GM12873 (cell line): ENCODE data around the gene SLC19A1.

Experiments
- CTCF ChIP-seq: IDR thresholded peaks from 2 replicates; pipeline ENCODE4 v1.5.1; 2012; ENCODE audit warnings: low read depth, mild to moderate bottlenecking, moderate library complexity, low read length, control low read depth; ENCODE audit not compliant: insufficient read depth; ENCODE audit errors: missing control alignments

SLC19A1 gene

GRCh38 chr21:45513003-45513717, 29.1 kb downstream of the SLC19A1 start:
- TF ChIP-seq CTCF = no peak

DNA sequence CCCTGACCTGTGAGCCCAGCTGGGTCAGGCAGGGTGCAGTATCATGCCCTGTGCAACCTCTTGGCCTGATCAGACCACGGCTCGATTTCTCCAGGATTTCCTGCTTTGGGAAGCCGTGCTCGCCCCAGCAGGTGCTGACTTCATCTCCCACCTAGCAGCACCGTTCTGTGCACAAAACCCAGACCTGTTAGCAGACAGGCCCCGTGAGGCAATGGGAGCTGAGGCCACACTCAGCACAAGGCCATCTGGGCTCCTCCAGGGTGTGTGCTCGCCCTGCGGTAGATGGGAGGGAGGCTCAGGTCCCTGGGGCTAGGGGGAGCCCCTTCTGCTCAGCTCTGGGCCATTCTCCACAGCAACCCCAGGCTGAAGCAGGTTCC, 29.6 kb downstream of the SLC19A1 start:
- TF ChIP-seq CTCF = no peak

- no peak for TF ChIP-seq CTCF
These were observed 30.4 kb downstream of the SLC19A1 start for GRCh38 chr21:45511661-45512431.

- no peak for TF ChIP-seq CTCF
These were observed 31.2 kb downstream of the SLC19A1 start for GRCh38 chr21:45511007-45511406.

GRCh38 chr21:45510466-45510955, 31.7 kb downstream of the SLC19A1 start:
- no peak for TF ChIP-seq CTCF

DNA sequence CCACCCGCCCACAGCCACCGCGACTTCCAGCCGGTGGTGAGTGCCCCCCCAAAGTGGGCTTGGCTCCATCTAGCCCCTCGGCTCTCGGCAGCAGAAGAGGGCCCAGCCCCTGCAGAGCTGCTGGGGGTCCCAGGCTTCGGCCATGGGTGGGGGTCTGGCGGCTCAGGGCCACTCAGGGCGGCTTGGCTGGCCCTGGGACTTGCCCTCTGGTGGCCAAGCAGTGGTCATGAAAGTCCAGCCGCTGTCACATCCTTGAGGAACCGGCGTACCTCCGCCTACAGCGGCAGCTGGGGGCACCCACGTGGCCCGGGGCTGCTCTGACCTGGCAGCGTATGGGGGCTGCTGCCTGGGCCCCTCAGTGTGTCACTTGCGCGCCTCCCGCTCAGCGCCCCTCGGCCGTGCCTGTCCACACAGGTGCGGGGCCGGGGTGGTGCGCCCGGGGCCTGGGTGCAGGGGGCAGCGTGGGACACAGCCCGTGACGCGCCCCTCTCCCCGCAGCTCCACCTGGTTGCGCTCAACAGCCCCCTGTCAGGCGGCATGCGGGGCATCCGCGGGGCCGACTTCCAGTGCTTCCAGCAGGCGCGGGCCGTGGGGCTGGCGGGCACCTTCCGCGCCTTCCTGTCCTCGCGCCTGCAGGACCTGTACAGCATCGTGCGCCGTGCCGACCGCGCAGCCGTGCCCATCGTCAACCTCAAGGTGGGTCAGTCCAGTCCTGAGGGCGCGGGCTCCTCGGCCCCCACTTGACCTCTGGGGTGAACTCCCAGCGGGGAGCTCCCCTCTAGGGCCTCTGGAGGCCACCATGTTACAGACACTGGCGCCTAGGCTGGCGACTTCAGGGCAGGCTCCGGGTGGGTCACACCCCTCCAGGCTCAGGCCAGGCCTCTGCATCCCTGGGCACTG, 32.4 kb downstream of the SLC19A1 start:
- no peak for TF ChIP-seq CTCF
